Retinal pigment epithelial cell (primary cell): Measurements from ENCODE around the gene SDE2.
"Not testable (repeated sequence)": the region's sequence is repeated elsewhere in the genome, so short reads cannot be mapped to it uniquely, and the experiment has no call there.

Experiments
- DNase-seq: peaks from one replicate; pipeline ENCODE4 v3.0.0-alpha.2; 2010; ENCODE audit warnings: low read depth
- H3K4me3 ChIP-seq: 2 replicates; pipeline ENCODE4 v1.5.1; 2011; ENCODE audit warnings: mild to moderate bottlenecking, low read length, control low read depth, moderate library complexity
- CTCF ChIP-seq: conservative IDR thresholded peaks from 2 replicates; pipeline ENCODE4 v1.5.1; 2011; ENCODE audit warnings: low read depth, low read length, control low read depth, inconsistent platforms

The SDE2 gene

GRCh38 chr1:226026833-226027232 is 27.7 kb upstream of the SDE2 start:
- TF ChIP-seq CTCF: no peak

GRCh38 chr1:226023735-226024134 is 24.6 kb upstream of the SDE2 start:
- H3K4me3 ChIP-seq: no peak overlapping the region
- TF ChIP-seq CTCF: no peak
- DNase-seq: no peak

More at GRCh38 chr1:226026833-226027232, 27.7 kb upstream of the SDE2 start:
- DNase-seq: peak; percentile 52
- no peak overlapping the region for H3K4me3 ChIP-seq

- no peak overlapping the region for H3K4me3 ChIP-seq
- DNase-seq: no peak
- TF ChIP-seq CTCF: no peak
Observed at GRCh38 chr1:226021801-226022200, 22.7 kb upstream of the SDE2 start.

- H3K4me3 ChIP-seq: no peak overlapping the region
- TF ChIP-seq CTCF: no peak
- no peak for DNase-seq
Observed at GRCh38 chr1:226021401-226021800, 22.3 kb upstream of the SDE2 start.

- TF ChIP-seq CTCF: no peak
- H3K4me3 ChIP-seq: no peak overlapping the region
- DNase-seq: no peak
Observed at GRCh38 chr1:226019572-226019971, 20.4 kb upstream of the SDE2 start.

GRCh38 chr1:226017070-226017469 is 17.9 kb upstream of the SDE2 start:
- H3K4me3 ChIP-seq: no peak overlapping the region
- no peak for TF ChIP-seq CTCF
- no peak for DNase-seq

GRCh38 chr1:226009650-226010044 is 10.5 kb upstream of the SDE2 start:
- DNase-seq: no peak
- TF ChIP-seq CTCF: no peak
- no peak overlapping the region for H3K4me3 ChIP-seq

- H3K4me3 ChIP-seq, DNase-seq: not testable (repeated sequence)
Observed at GRCh38 chr1:226007126-226007892, 8.2 kb upstream of the SDE2 start.
